Suppressor macrophage (primary cell): ENCODE data around the gene ANKRD12.
"Not testable (repeated sequence)": the region's sequence is repeated elsewhere in the genome, so short reads cannot be mapped to it uniquely, and the experiment has no call there.

Experiments
- DNase-seq, 4 experiments: peaks; one replicate each; pipeline ENCODE4 v3.0.0-alpha.2; 2020 to 2022

ANKRD12 gene

DNA sequence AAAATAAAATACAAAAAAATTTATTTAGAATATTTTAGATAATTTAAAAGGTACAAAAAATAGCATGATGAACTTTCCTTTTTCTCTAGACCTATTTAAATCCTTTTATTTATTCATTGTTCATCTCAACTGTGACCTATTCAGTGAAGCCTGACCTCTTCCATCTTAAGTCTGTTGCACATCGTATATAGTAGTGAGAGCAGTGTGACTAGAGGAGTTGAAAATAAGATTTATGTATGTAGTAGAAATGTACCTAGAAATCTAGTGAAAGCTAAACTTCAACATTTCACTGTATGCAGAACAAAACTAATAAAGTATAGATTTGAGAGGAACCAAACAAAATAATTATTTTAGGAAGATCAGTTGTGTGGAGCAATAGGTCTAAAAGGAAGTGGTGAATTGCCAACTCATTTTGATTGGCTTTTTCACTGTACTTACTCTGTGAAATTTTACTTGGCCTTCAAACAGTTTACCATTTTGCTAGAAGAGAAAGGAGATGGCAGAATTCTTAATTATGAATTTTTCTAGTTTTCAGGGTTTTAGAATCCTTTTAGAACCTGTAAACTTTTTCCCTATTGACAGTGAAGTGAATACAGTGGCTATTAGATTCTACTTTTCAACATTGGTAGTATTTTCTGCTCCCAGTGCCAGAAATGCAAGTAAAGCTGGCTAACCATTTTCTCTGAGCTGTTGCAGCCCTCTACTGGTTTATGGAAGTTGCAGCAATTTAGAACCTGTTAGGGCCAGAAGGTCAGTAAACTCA is 11.0 kb downstream of the ANKRD12 start:
- peak; percentile 43 to 74 (median 64) for DNase-seq

DNA sequence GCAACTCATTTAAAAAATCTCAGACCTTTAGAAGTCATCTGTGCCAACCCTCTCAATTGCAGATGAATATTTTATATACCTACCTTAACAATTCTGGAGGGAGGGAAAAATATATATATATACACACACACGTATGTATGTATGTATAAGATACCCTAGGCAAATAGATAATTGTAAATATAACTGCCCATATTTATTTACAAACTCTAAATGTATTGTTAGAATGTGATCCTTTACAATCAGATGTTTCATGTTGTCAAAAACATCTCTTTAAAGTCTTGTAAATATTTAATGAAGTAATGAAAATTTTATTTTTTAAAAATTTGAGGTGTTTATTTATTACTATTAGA is 11.6 kb downstream of the ANKRD12 start:
- DNase-seq, result no peak

DNA sequence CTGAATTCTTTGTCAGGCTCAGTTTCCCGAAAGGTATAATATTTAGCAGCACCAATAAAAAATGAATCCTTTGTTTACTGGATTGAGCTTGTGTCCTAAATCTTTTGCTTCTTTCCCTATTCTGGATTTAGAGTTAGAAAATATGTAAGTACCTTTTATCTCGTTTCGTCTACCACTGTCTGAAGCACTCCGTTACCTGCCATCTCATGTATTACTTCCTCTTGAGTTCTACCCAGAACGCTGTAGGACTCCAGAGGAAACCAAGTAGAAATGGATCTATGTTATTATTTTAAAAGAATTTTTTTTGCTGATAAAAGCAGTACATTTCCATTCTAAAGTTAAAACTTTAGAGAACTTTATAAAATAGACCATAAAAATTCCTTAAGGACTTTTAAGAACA is 13.5 kb downstream of the ANKRD12 start:
- DNase-seq, result no peak

DNA sequence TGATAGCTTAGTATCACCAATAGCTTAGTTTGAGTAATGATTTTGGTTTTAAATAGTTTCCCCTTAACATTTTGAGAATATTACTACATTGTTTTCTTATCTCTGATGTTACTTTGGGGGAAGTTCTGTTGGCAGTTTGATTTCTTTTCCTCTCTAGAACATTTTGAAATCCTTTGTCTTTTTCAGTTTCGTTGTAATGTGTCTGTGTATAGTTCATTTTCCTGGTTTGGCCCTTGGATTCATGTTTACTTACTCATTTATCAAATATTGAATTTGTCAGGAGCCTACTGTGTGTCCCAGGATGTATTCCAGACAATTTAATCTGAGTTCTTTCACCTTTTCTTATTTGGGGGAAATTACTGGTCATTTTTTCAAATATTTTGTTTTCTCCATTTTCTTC is 16.7 kb downstream of the ANKRD12 start:
- no peak for DNase-seq

DNA sequence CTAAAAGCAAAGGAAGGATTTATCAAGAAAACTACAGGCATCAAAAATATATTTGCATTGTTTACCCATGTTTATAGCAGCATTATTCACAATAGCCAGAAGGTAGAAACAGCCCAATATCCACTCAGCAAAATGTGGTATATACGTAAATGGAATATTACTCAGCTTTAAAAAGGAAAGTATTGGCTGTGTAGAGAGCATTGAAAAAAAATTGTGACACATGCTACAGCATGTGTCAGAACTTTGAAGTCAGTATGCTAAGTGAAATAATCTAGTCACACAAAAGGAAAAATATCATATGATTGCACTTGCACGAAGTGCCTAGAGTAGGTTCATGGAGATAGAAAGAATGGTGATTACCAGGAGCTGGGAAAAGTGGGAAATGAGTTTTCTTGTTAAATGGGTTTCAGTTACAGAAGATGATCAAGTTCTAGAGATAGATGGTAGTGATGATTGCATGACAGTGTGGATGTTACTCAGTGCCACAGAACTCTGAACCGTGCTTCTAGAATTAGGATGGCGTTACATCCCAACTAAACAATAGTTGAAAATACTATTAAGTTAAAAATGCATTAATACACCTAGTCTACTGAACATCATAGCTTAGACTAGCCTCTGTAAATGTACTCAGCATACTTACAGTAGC is 20.1 kb downstream of the ANKRD12 start:
- DNase-seq, result no peak

DNA sequence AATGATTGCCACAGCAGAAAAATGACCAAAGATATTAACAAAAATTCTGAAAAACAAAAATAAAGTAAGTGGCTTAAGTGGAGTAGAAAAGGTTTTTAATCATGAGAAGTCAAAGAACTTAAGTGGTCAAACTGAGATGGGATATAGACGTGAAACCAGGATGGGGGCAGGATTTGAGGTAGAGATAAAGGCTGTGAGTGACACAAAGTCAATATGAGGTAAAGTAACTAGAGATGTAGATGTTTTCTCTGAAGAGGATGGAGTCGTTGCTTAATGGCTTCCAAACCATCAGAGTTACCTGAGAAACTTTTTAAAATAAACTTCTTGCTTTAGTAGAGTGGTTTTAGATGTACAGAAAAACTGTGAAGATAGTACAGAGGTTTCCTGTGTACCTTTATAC is 21.2 kb downstream of the ANKRD12 start:
- no peak for DNase-seq

DNA sequence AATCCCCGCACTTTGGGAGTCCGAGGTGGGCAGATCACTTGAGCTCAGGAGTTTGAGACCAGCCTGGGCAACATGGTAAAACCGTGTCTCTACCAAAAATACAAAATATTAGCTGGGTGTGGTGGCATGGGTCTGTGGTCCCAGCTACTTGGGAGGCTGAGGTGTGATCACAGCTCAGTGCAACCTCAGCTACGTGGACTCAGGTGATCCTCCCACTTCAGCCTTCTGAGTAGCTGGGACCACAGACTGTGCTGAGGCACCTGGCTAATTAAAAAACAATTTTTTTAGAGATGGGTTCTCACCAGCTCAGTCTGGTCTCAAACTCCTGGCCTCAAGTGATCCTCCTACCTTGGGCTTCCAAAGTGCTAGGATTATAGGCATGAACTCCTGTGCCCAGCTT is 23.4 kb downstream of the ANKRD12 start:
- DNase-seq, result no peak

DNA sequence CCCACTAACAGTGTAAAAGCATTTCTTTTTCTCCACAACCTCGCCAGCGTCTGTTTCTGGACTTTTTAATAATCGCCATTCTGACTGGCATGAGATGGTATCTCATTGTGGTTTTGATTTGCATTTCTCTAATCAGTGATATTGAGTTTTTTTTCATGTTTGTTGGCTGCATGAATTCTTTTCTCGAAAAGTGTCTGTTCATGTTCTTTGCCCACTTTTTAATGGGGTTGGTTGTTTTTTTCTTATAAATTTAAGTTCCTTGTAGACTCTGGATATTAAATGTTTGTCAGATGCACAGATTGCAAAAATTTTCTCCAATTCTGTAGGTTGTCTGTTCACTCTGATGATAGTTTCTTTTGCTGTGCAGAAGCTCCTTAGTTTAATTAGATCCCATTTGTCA is 26.1 kb downstream of the ANKRD12 start:
- DNase-seq, result not testable (repeated sequence)

DNA sequence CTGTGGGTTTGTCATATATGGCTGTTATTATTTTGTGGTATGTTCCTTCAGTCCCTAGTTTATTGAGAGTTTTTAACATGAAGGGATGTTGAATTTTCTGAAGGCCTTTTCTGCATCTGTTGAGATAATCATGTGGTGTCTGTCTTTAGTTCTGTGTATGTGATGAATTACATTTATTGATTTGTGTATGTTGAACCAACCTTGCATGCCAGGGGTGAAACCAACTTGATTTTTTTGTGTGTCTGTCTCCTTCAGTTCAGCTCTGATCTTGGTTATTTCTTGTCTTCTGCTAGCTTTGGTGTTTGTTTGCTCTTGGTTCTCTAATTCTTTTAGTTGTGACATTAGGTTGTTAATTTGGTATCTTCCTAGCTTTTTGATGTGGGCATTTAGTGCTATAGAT is 27.6 kb downstream of the ANKRD12 start:
- not testable (repeated sequence) for DNase-seq

DNA sequence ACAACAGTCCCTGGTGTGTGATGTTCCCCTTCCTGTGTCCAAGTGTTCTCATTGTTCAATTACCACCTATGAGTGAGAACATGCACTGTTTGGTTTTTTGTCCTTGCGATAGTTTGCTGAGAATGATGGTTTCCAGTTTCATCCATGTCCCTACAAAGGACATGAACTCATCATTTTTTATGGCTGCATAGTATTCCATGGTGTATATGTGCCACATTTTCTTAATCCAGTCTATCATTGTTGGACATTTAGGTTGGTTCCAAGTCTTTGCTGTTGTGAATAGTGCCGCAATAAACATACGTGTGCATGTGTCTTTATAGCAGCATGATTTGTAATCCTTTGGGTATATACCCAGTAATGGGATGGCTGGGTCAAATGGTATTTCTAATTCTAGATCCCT is 29.3 kb downstream of the ANKRD12 start:
- DNase-seq, result not testable (repeated sequence)

DNA sequence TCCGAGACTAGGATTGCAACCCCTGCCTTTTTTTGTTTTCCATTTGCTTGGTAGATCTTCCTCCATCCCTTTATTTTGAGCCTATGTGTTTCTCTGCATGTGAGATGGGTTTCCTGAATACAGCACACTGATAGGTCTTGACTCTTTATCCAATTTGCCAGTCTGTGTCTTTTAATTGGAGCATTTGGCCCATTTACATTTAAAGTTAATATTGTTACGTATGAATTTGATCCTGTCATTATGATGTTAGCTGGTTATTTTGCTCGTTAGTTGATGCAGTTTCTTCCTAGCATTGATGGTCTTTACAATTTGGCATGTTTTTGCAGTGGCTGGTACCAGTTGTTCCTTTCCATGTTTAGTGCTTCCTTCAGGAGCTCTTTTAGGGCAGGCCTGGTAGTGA is 32.9 kb downstream of the ANKRD12 start:
- DNase-seq, result not testable (repeated sequence)

DNA sequence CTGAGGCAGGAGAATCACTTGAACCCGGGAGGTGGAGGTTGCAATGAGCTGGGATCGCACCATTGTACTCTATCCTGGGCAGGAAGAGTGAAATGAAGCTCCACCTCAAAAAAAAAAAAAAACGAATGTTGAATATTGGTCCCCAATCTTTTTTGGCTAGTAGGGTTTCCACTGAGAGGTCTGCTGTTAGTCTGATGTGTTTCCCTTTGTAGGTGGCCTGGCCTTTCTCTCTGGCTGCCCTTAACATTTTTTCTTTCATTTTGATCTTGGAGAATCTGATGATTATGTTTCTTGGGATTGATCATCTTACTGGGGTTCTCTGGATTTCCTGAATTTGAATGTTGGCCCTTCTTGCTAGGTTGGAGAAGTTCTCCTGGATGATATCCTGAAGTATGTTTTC is 35.3 kb downstream of the ANKRD12 start:
- DNase-seq, result not testable (repeated sequence)

DNA sequence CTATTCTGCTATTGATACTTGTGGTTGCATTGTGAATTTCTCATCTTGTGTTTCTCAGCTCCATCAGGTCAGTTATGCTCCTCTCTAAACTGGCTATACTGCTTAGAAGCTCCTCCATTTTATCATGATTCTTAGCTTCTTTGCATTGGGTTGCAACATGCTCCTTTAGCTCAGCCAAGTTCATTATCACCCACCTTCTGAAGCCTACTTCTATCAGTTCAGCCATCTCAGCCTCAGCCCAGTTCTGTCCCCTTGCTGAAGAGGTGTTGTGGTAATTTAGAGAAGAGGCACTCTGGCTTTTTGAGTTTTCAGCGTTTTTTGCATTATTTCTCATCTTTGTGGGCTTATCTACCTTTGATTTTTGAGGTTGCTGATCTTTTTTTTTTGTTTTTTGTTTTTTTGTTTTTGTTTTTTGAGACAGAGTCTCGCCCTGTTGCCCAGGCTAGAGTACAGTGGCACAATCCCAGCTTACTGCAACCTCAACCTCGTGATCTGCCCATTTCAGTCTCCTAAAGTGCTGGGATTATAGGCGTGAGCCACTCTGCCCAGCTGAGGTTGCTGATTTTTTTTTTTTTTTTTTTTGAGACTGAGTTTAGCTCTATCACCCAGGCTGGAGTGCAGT is 36.0 kb downstream of the ANKRD12 start:
- no peak for DNase-seq

DNA sequence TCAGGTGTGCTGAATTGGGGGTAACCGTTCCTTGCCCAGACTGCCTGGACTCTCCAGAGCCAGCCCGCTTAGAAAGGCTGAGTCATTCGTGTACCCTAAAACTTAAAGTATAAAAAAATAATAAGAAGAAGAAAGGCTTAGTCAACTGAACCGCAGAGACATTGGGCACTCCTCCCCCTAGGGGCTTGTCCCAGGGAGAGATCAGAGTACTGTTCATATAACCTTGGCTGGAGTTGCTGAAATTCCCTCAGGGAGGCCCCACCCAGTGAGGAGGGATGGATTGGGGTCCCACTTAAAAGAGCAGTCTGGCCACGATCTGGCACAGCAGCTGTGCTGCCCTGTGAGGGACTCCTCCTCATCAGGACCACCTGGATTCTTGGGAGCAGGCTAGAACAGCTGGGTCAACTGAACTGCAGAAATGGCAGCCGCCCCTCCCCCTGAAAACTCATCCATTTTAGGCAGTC is 37.2 kb downstream of the ANKRD12 start:
- DNase-seq, result no peak

DNA sequence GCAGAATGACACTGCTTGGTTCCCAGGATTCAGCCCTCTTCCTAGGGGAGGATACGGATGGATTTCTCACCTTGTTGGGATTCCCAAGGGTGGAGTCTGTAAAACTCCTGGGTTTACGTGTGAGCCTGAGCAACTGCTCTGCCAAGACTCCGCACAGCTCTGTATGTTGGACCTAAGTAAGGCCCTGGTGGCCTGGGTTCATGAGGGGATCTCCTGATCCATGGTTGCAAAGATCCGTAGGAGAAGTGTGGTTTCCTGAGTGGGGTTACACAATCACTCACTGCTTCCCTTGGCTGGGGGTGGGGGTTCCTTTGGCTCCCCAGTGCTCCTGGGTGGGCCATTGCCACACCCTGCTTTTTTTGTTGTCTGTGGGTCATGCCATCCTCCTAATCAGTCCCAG is 37.7 kb downstream of the ANKRD12 start:
- DNase-seq, result peak; percentile 53 to 77 (median 72)

DNA sequence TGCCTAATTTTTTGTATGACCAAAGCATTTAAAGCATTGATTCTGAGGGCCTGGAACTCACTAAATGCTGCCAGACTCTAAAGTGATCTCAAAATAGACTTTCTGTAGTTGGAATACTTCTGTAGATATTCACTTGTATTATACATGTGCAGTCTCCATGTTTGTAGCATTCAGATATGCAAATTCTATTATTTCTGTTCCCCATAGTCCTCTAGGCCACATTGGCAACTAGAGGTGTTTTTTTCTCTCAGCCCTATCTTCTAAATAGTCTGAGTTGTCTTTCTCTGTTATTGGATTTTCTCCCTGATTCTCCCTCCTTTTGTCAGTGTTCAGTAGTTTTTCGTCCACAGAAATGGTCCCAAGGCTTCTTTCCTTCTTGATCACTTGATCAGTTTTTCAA is 38.5 kb downstream of the ANKRD12 start:
- no peak for DNase-seq

DNA sequence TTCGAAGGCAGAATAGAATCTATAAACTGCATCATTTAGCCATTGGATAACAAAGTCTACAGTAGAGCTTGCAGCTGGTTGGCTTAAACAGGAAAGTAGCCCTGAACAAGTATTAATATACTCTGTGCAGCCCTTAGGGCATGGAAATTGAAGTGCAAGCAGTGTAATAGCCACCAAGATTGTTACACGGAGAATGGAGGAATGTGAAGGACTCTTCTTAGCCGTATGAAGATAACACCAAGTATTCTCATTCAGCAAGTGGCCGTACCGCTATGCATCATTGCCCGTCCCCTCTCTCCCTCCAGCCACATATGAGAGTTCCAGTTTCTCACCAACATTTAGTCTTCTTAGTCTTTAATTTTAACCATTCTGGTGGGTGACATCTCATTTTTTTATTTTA is 40.5 kb downstream of the ANKRD12 start:
- no peak for DNase-seq

DNA sequence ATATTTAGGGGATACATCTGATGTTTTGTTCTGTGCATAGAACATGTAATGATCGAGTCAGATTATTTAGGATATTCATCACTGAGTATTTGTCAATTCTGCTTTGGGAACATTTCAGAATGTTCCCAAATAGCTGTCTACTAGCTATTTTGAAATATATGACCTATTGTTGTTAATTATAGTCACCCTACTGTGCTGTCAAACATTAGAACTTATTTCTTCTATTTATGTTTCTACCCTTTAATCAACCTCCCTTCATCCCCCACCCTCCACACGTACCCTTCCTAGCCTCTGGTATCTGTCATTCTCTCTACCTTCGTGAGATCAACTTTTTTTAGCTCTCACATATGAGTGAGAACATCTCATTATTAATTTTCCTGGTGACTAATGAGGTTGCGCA is 40.9 kb downstream of the ANKRD12 start:
- DNase-seq, result no peak

DNA sequence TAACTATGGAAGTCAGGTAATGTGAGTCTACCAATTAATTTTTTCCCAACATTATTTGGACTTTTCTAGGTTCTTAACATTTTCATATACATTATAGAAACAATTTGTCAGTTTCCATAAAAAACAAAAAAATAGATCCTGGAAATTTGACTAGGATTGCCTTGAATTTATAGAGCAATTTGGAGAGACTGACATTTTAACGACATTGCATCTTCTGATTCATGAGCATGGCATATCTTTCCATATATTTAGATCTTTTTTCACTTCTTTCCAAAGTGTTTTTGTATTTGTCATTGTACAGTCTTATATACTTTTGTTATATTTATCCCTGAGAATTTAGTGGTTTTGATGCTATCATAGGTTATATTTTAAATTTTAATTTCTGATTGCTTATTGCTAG is 42.0 kb downstream of the ANKRD12 start:
- DNase-seq, result no peak

DNA sequence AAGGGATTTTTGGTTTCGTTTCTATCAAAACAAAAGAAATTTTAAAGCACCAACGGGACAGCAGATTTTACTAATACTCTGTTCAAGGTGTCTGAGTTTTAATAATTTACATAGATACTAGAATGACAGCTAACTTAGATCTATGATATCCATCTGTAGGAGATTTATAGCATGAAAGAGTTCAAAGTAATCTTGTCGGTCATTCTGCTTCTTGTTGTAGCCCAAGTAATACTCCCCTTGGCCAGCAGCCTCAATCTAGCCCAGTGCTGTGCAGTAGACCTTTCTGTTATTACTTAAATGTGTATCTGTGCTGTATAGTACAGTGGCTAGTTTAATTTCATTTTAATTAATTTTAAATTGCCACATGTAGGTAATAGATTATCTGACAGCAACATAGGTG is 44.7 kb downstream of the ANKRD12 start:
- DNase-seq, result no peak

DNA sequence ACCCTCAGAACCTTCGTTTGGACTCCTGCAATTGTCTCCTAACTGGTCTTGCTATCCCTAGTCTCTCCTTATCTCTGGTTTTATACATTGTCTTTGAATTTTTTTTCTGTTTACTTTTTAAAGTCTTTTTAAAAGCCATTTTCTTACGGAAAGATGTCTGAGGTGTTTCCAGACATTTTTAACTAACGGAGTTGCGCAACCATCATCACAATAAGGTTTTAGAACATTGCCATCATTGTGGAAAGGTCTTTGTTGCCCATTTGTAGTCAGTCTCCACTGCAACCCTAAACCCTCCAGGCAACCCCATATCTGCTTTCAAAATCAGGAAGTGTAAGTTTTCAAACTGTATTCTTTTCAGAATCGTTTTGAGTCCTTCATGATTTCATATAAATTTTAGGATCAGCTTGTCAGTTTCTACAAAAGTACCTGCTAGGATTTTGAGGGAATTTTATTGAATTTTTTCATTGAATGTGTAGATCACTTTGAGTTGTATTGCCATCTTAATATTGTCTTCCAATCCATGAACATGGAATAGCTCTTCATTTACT is 46.3 kb downstream of the ANKRD12 start:
- DNase-seq, result peak in 2 of 4 experiments; percentile 5 to 17

DNA sequence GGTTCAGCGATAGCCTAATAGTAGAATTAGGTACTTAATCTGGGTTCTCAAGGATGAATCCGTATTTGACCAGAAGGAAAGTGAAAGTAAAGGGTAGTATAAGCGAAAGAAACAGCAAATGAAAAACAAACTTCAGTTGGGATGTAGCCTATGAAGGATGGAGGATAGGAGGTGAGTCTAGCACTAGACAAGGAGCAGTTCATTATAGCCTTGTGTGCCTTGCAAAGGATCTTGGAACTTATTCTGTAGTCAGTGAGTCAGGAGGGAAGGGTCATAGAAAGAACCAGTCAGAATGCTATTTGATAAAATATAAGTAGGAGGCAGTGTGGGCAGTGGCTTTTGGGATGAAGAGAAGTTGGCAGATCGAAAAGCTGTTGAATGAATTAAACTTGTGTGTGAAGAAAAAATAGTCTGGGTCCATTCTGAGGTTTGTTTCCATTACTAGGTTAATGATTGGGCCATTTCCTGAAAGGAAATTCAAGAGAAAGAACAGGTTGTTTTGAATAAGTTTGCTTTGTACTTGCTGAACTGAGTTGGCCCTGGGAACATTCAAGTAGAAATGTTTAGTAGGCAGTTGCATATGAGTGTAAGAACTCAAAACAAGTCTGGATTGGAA is 48.5 kb downstream of the ANKRD12 start:
- DNase-seq, result peak in 2 of 4 experiments; percentile 22 to 28
